PC-9 (cell line): ENCODE measurements around the gene KCNN1. TPM values are rescaled to one million over a fixed set of nuclear protein-coding genes. Genes with fewer than 3 reads are reported as not detected.
"Not testable (repeated sequence)": the region's sequence is repeated elsewhere in the genome, so short reads cannot be mapped to it uniquely, and the experiment has no call there.

Experiments used
- BruUV-seq: library from RNA; stranded (reverse); fragments of 400-500 nt; replicated peaks from 2 replicates; lab custom pipeline; 2021; lab: Mats Ljungman, UMichigan
- CTCF ChIA-PET: fragments of 300-600 bp; sonication (Branson Sonifier 250); formaldehyde crosslinking; loops from one replicate; lab custom pipeline; 2022; ENCODE audit warnings: antibody characterized with exemption; lab: Charles Lee
- POLR2A ChIA-PET: fragments of 300-600 bp; sonication (Branson Sonifier 250); formaldehyde crosslinking; loops from one replicate; lab custom pipeline; 2022; ENCODE audit warnings: antibody characterized with exemption; ENCODE audit not compliant: unreplicated experiment; lab: Charles Lee
- DNase-seq, 2 experiments: peaks; one replicate each; pipeline versions ENCODE4 v3.0.0 to v3.0.0-alpha.2; 2015 to 2022; ENCODE audit warnings: mixed read lengths in 1 of 2
- H2AFZ ChIP-seq: fragments of 200-600 bp; sonication (generic); 2 replicates; pipeline ENCODE4 v1.8.1; 2017; ENCODE audit warnings: antibody characterized with exemption
- H3F3A ChIP-seq: fragments of 200-600 bp; sonication (generic); 2 replicates; pipeline ENCODE4 v1.8.1; 2017; ENCODE audit warnings: antibody characterized with exemption, mild to moderate bottlenecking, low read depth; ENCODE audit not compliant: insufficient read depth
- H3K27ac ChIP-seq: fragments of 200-600 bp; sonication (generic); 2 replicates; pipeline ENCODE4 v1.6.1; 2016; ENCODE audit warnings: mixed run types
- H3K27me3 ChIP-seq: fragments of 200-600 bp; sonication (generic); 2 replicates; pipeline ENCODE4 v1.6.1; 2016; ENCODE audit warnings: low read depth, mixed run types; ENCODE audit not compliant: insufficient read depth
- H3K36me3 ChIP-seq: fragments of 200-600 bp; sonication (generic); 2 replicates; pipeline ENCODE4 v1.6.1; 2016; ENCODE audit warnings: low read depth, mixed run types
- H3K4me1 ChIP-seq: fragments of 200-600 bp; sonication (generic); replicated peaks from 2 replicates; pipeline ENCODE4 v1.6.1; 2016; ENCODE audit warnings: mixed run types; ENCODE audit not compliant: insufficient read depth
- H3K4me2 ChIP-seq: fragments of 200-600 bp; sonication (generic); 2 replicates; pipeline ENCODE4 v1.6.1; 2017; ENCODE audit warnings: mixed run types
- H3K4me3 ChIP-seq: fragments of 200-600 bp; sonication (generic); 2 replicates; pipeline ENCODE4 v1.6.1; 2016; ENCODE audit warnings: mixed run types
- H3K79me2 ChIP-seq: fragments of 200-600 bp; sonication (generic); 2 replicates; pipeline ENCODE4 v1.6.1; 2017; ENCODE audit warnings: low read depth, mixed run types
- H3K9me2 ChIP-seq: fragments of 200-600 bp; sonication (generic); 2 replicates; pipeline ENCODE4 v1.8.1; 2017; ENCODE audit warnings: mild to moderate bottlenecking; ENCODE audit not compliant: insufficient read depth
- H3K9me3 ChIP-seq: fragments of 200-600 bp; sonication (generic); 2 replicates; pipeline ENCODE4 v1.8.1; 2016; ENCODE audit warnings: low read depth; ENCODE audit not compliant: insufficient read depth
- H4K20me1 ChIP-seq: fragments of 200-600 bp; sonication (generic); 2 replicates; pipeline ENCODE4 v1.8.1; 2017; ENCODE audit not compliant: insufficient read depth
- EZH2 ChIP-seq: fragments of 200-600 bp; sonication (generic); IDR thresholded peaks from 2 replicates; pipeline ENCODE4 v1.8.0; 2017; ENCODE audit warnings: antibody characterized with exemption, low read depth
- intact Hi-C: fragments of 100-400 bp; cut with micrococcal nuclease; formaldehyde crosslinking; loops from one replicate; pipeline ENCODE4 v1.10.0; 2022; ENCODE audit not compliant: unreplicated experiment
- total RNA-seq: library from RNA; stranded (reverse); gene quantifications from 2 replicates; pipeline ENCODE4 v1.2.3, GENCODE V29; 2021
- TF ChIP-seq, protein P1 (sequence below): fragments of 200-600 bp; sonication (generic); conservative IDR thresholded peaks from 2 replicates; pipeline ENCODE4 v1.6.1; 2017; ENCODE audit warnings: mixed run types, antibody characterized with exemption, mild to moderate bottlenecking, moderate library complexity

The KCNN1 gene
- total RNA-seq, 1 experiment from 2014 or later: 0.09 TPM

DNA sequence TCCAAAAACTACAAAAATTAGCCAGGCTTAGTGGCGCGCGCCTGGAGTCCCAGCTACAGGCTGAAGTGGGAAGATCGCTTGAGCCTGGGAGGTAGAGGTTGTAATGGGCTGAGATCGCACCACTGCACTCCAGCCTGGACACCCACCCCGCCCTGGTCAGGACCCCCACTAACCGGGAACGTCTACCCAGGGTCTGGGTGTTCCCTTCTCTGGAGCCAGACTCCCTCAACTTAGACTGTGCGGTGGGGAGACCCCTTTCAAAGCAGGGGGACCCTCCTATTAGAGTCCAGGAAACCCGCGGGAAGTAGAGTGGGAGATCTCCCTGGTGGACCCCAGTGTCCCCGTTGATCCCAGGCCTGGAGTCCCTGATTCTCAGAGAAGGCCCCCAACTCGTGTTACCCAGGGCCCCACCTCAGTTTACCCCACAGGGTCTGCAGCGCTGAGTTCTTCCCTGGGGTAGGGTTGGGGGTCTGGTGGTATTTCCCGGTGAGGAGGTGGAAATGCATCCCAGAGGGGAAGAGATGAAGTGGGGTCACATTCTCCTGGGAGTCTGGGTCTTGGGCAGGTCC lies 35.0 kb downstream of the KCNN1 start:
- peaks cover 34% of the 10 kb centered on the region for H3K79me2 ChIP-seq
- no peaks in the 10 kb centered on the region for H3K27me3 ChIP-seq
- H3K27ac ChIP-seq: 0 out of 2 replicates have a peak overlapping the region, but pooled peaks have one; percentile 75
- H3K4me3 ChIP-seq: peak overlapping the region; percentile 99
- peak overlapping the region; percentile 100 for H3K4me2 ChIP-seq
- peak overlapping the region; percentile 82; the same call in 1 of the 2 replicates for H2AFZ ChIP-seq
- CTCF ChIA-PET: no interaction called here
- H3K4me1 ChIP-seq: peaks cover 31% of the 10 kb centered on the region
- no peaks in the 10 kb centered on the region for H3K36me3 ChIP-seq
- TSS peak; percentile 18 for BruUV-seq
- DNase-seq: no peak
- intact Hi-C loops: no loop called here
- no peaks in the 10 kb centered on the region for H3K9me3 ChIP-seq
- peaks cover 6% of the 10 kb centered on the region for H4K20me1 ChIP-seq
- H3F3A ChIP-seq: peaks cover 51% of the 10 kb centered on the region
- TF ChIP-seq EZH2: no peak
- no peaks in the 10 kb centered on the region for H3K9me2 ChIP-seq
- POLR2A ChIA-PET: no interaction called here

DNA sequence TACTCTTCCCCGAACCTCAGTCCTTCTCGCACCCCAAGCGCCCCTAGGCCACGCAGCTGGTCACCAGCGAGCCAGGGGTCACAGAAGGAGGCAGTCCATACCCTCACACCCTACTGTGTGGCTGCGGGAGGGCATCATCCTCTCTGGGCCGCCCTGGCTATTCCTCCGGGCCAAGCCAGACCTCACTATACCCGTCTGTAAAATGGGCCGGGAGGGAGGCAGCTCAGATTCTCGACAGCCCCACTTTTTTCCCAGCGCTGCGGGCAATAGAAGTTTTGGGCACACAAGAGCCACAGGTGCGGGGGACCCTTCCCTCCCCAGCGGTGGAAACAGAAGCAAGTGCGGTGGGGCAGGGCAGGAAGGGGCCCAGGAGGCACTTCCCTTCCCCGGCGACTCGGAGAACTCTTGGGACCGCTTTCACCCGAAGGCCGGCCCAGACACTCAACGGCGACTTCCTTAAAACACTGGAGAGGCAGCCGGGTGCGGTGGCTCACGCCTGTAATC lies 35.5 kb downstream of the KCNN1 start:
- peaks cover 32% of the 10 kb centered on the region for H3K79me2 ChIP-seq
- no peaks in the 10 kb centered on the region for H3K9me3 ChIP-seq
- POLR2A ChIA-PET: no interaction called here
- H3K4me2 ChIP-seq: peak overlapping the region; percentile 100
- no peak for DNase-seq
- peak overlapping the region; percentile 99 for H3K4me3 ChIP-seq
- TF ChIP-seq EZH2: no peak
- TF ChIP-seq, protein P1, sequence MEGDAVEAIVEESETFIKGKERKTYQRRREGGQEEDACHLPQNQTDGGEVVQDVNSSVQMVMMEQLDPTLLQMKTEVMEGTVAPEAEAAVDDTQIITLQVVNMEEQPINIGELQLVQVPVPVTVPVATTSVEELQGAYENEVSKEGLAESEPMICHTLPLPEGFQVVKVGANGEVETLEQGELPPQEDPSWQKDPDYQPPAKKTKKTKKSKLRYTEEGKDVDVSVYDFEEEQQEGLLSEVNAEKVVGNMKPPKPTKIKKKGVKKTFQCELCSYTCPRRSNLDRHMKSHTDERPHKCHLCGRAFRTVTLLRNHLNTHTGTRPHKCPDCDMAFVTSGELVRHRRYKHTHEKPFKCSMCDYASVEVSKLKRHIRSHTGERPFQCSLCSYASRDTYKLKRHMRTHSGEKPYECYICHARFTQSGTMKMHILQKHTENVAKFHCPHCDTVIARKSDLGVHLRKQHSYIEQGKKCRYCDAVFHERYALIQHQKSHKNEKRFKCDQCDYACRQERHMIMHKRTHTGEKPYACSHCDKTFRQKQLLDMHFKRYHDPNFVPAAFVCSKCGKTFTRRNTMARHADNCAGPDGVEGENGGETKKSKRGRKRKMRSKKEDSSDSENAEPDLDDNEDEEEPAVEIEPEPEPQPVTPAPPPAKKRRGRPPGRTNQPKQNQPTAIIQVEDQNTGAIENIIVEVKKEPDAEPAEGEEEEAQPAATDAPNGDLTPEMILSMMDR: no peak
- intact Hi-C loops: no loop called here
- peaks cover 29% of the 10 kb centered on the region for H3K4me1 ChIP-seq
- H3K27ac ChIP-seq: no peak overlapping the region
- H3K9me2 ChIP-seq: no peaks in the 10 kb centered on the region
- CTCF ChIA-PET: no interaction called here
- peaks cover 10% of the 10 kb centered on the region for H4K20me1 ChIP-seq
- peaks cover 49% of the 10 kb centered on the region for H3F3A ChIP-seq
- BruUV-seq: no TSS peak
- no peak overlapping the region for H2AFZ ChIP-seq
- no peaks in the 10 kb centered on the region for H3K27me3 ChIP-seq
- H3K36me3 ChIP-seq: no peaks in the 10 kb centered on the region; the same call in 1 of the 2 replicates

DNA sequence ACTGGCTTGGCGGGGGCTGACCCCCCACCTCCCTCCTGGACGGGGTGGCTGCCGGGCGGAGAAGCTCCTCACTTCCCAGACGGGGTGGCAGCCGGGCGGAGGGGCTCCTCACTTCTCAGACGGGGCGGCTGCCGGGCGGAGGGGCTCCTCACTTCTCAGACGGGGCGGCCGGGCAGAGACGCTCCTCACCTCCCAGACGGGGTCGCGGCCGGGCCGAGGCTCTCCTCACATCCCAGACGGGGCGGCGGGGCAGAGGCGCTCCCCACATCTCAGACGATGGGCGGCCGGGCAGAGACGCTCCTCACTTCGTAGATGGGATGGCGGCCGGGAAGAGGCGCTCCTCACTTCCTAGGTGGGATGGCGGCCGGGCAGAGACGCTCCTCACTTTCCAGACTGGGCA lies 38.8 kb downstream of the KCNN1 start:
- peaks cover 27% of the 10 kb centered on the region for H3F3A ChIP-seq
- H2AFZ ChIP-seq, H3K27me3 ChIP-seq, H3K27ac ChIP-seq, H3K4me3 ChIP-seq, CTCF ChIA-PET, BruUV-seq, H3K9me3 ChIP-seq, POLR2A ChIA-PET, H3K4me2 ChIP-seq, H3K9me2 ChIP-seq, DNase-seq: not testable (repeated sequence)
- peaks cover 14% of the 10 kb centered on the region; the same call in 1 of the 2 replicates for H3K4me1 ChIP-seq
- peaks cover 19% of the 10 kb centered on the region for H3K36me3 ChIP-seq
- H4K20me1 ChIP-seq: peaks cover 32% of the 10 kb centered on the region
- intact Hi-C loops: loop anchor here (5.0 kb wide), 3 partner anchors 152 to 412 kb away; partner anchors contain the start of genes IFI30 and SSBP4
- H3K79me2 ChIP-seq: peaks cover 33% of the 10 kb centered on the region
